NCI-H187 treated with DMSO at 0.1 percent for 48 hours (cell line): ENCODE data around the gene RASA3.
A peak's percentile ranks its signal among the peaks of the same experiment; 100 is the strongest.

Source experiments
- DNase-seq: peaks from one replicate; lab custom pipeline; 2025; lab: John Stamatoyannopoulos, UW

RASA3 gene

DNA sequence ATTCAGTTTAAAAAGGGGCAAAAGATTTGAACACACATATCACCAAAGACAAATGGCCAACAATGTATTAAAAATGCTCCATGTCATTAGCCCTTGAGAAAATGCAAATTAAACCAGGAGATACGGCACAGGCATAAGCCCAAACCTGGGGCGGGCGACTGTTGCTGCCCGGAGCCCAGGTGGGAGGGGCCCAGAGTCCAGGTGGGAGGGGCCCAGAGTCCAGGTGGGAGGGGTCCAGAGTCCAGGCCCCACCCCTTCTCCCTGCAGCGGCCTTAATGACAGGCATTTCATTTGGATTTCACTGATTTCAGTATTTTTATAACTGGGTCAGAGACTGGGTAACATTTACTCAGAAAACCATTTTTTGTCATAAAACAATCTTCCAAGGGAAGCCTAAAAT lies 78.2 kb downstream of the RASA3 start:
- no peak for DNase-seq

DNA sequence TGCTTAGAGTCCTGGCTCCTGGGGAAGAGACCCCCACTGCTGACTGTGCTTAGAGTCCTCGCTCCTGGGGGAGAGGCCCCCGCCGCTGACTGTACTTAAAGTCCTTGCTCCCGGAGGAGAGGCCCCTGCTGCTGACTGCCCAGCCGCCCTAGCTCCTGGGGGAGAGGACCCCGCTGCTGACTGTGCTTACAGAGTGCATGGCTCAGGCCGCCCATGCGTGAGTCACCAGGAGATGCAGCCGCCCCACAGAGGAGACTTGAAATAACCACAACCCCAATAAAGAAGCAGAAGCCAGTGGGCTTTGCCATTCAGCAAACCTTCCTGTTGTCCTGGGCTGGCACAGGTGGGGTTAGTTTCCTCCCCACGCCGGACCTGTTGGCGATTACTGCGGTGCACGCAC lies 79.4 kb downstream of the RASA3 start:
- DNase-seq: no peak

- DNase-seq: no peak
These were observed 81.6 kb downstream of the RASA3 start for GRCh38 chr13:114050536-114051450.

GRCh38 chr13:114049626-114050101 lies 82.8 kb downstream of the RASA3 start:
- DNase-seq: no peak

- no peak for DNase-seq
These were observed 83.4 kb downstream of the RASA3 start for GRCh38 chr13:114049026-114049425.

GRCh38 chr13:114048443-114048842 lies 84.0 kb downstream of the RASA3 start:
- DNase-seq: no peak

- peak; percentile 72 for DNase-seq
These were observed 85.0 kb downstream of the RASA3 start for GRCh38 chr13:114047358-114047881.

GRCh38 chr13:114046431-114046975 lies 85.9 kb downstream of the RASA3 start:
- peak; percentile 19 for DNase-seq

DNA sequence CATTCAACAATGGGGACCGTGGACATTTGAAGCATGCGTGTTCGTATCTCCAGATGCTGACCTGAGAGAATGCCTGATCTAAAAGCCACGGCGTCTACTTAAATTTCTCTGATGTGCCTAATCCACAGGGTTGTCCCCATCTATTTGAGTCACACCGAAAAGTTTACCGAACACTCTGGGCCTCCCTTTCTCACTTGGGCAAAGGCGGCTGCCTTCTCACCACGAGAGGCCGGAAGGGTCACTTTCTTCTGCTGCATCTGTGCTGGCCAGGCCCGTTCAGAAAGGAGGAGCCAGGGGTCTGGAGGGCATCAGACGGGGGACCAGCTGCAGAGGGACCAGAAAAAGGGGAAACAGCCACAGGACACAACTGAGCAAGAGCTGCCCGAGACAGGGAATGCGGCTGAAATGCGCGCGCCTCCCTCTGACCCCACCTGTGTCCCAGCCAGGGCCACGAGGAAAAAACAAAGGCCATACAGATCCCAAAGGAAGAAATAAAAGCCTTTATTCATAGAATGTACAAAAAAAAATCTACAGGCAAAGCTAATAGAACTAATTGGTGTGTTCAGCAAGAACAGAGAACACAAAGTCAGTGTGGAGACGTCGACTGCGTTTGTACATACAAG lies 87.2 kb downstream of the RASA3 start:
- no peak for DNase-seq

- DNase-seq: no peak
These were observed 87.9 kb downstream of the RASA3 start for GRCh38 chr13:114044486-114044885.

DNA sequence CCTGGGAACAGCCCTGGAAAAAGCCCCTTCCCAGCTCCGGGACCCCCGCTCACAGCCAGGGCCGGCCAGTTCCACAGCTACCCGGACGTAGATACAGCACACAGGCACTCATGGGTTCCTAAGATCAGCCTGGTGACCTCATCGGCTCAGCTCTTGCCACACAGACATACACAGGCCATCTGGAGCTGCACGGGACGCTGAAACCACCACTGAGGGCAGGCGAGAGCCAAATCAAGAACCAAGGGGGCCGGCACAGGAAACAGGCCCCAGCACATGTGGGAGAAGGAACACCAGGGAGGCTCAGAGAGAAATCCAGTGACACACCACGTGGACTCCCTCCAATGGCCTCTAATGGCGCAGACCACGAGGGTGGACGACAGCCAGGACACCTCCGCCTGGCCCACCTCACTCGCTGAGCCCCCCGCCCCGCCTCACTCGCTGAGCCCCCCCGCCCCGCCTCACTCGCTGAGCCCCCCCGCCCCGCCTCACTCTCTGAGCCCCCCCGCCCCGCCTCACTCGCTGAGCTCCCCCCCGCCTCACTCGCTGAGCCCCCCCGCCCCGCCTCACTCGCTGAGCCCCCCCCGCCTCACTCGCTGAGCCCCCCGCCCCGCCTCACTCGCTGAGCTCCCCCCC lies 88.9 kb downstream of the RASA3 start:
- no peak for DNase-seq

DNA sequence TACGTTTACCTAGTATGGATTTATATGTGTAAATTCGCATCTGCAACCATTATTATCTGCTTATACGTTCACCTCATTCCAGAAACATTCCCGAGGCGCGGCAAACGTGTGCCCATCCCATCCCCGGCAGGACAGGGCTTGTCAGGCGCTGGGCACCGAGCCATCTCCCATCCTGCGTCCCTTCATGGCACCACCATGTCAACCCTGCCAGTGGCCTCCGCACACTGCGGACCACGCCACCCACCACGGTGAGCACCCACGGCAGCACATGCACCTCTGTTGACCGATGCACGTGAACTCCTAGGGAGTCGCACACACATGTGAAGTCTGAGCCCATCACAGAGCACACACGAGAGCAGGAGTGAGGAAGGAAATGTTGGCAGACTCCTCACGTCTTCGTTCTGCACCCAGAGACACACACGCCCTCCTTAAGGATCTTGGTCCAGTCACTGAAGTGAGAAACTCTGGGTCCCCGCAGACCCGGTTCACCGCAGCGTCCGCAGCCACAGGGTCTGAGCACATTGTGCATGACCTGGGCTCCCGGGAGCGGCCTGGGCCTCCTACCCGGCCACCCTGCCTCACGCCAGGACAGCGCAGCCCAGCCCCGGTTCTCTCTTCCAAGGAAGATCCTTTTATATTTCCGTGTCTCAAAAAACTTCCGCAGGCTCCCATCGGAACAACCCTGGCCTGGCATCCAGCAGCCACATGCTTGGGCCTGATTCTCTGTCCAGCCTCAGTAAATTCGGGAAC lies 90.2 kb downstream of the RASA3 start:
- DNase-seq: no peak

DNA sequence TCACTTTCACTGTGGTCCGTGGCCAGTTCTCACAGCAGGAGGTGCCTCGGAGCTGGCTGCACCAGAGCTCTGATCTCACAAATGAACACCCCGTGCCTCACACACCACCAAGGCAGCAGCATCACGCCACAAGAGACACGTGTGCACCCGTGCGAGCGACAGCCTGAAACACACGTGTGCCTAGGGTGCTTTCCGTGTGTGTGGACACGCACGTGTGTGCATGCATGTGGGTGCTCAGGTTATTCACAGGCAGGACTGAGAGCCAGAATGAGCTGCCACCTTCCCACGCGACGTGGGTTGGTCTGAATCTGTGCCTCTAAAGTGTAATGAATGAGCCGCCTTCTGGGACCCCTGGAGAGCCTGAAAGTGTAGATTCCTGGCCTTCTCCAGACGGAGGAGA lies 90.9 kb downstream of the RASA3 start:
- DNase-seq: no peak

GRCh38 chr13:114039471-114040141 lies 92.8 kb downstream of the RASA3 start:
- DNase-seq: no peak

GRCh38 chr13:114038900-114039299 lies 93.5 kb downstream of the RASA3 start:
- no peak for DNase-seq

DNA sequence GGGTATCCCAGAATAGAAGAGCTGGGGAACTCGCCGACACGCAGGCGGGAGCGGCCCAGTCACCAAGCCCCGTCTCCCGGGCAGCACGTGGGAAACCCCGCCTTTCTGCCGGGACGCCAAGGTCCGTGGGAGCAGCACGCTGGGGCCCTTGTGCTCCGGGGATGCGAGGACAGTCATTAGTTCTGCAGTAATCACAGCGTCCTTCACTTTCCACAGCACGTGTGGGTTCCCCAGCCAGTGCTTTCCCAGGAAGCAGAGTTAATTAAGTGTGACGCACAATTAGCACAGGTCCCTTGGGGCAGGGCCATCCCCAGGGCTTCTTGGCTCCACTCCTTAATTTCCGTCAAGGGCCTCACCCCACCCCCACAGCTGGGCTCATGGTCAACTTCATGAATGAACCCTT lies 94.2 kb downstream of the RASA3 start:
- DNase-seq: no peak

DNA sequence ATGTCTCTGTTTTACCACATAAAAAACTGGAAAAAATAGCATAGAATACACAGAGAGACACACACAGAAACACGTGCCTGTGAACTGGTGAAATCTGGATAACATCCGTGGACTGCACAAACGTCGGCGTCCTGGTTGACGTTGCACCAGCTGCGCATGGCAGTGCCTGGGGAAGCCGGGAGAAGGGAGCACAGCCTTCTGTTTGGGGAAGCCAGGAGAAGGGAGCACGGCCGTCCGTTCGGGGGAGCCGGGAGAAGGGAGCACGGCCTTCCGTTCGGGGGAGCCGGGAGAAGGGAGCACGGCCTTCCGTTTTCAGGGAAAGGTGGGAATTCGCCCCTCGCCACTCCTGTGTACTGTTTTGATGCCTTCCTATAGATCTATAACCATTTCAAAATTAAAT lies 94.7 kb downstream of the RASA3 start:
- DNase-seq: no peak

DNA sequence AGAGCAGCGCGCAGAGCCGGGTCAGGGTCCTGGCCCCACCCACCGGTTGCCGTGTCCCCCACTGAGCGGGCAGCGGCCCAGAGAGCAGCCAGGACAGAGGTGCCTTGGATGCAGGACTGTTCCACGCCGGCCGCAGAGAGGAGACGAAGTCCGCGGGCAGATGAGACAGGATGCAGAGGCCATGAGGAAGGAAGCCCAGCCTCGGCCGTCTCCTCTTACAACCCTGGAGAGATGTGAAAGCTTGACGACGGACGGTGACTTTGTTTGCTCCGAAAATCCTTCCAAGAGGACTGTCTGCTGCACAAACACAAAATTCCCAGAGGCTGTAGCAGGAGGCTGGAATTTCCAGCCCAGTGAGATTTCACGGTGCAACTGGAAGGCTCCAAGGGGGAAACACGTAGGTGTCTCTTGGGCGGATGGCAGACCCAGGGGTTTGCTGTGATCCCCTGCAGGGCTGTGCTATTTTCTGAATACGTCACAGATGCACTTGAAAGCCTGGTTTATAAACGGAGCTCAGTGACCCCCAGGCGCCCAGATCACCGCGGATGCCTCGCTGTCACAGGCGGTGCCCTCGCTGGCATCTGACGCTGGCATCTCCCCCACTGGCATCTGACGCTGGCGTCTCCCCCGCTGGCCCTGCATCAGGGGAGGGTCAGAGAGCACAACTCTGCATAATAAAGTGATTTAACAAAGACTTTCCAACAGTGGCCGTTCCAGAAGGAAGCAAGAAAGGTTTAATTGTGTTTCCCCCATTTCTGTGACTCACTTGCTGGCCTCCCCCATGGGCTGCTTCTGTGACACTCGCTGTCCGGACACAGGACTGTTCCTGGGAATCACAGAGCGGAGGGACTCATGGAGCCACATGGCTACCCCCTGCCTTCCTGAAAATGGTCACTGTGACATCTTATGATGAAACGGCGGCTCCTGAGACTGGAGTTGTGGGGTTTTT lies 96.6 kb downstream of the RASA3 start:
- DNase-seq: no peak

GRCh38 chr13:114035186-114035582 lies 97.2 kb downstream of the RASA3 start:
- no peak for DNase-seq

DNA sequence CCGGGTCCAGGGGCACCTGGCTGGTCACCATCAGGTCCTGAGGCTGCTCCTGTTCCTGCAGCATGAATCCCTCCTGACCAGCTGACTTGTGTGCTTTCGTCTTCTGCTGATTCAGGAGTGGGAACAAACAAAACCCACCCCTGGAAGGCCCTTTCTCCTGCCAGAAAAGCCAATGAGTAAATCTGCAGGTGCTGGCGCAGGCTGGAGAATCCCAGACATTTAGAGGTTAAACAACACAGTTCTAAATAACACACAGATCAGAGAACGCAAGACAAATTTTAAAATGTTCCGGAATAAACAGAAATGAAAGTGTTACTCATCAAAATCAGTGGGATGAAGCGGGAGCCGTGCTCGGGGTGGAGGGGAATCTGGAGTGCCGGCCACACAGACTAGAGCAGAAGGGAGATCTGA lies 97.9 kb downstream of the RASA3 start:
- DNase-seq: no peak
